GM23338 (cell line): Measurements from ENCODE around the gene KPNA2. TPM values are rescaled to one million over a fixed set of nuclear protein-coding genes. Genes with fewer than 3 reads are reported as not detected.

Experiments used
- ATAC-seq: fragments of 200-7000 bp; cut with Tn5 transposase; 3 replicates; pipeline ENCODE4 v1.9.1; 2020
- DNase-seq: peaks from one replicate; pipeline ENCODE4 v3.0.0-alpha.2; 2015; ENCODE audit warnings: low spot score
- H2AFZ ChIP-seq: fragments of 200-600 bp; sonication (generic); 2 replicates; pipeline ENCODE4 v1.8.0; 2016; ENCODE audit warnings: antibody characterized with exemption, mild to moderate bottlenecking, moderate library complexity
- H3F3A ChIP-seq: fragments of 200-600 bp; sonication (generic); replicated peaks from 2 replicates; pipeline ENCODE4 v1.8.0; 2017; ENCODE audit warnings: antibody characterized with exemption, mixed run types, low read depth
- H3K27ac ChIP-seq: fragments of 200-600 bp; sonication (generic); 2 replicates; pipeline ENCODE4 v1.6.1; 2016; ENCODE audit warnings: low read depth
- H3K27me3 ChIP-seq: fragments of 200-600 bp; sonication (generic); 2 replicates; pipeline ENCODE4 v1.8.0; 2016; ENCODE audit warnings: mild to moderate bottlenecking, mixed run types, moderate library complexity; ENCODE audit not compliant: insufficient read depth
- H3K36me3 ChIP-seq: fragments of 200-600 bp; sonication (generic); 2 replicates; pipeline ENCODE4 v1.8.0; 2016; ENCODE audit warnings: mild to moderate bottlenecking; ENCODE audit not compliant: insufficient read depth
- H3K4me1 ChIP-seq: fragments of 200-600 bp; sonication (generic); 2 replicates; pipeline ENCODE4 v1.8.0; 2016; ENCODE audit warnings: mild to moderate bottlenecking, moderate library complexity; ENCODE audit not compliant: insufficient read depth
- H3K4me2 ChIP-seq: fragments of 200-600 bp; sonication (generic); 2 replicates; pipeline ENCODE4 v1.7.1; 2017; ENCODE audit warnings: mixed run types
- H3K4me3 ChIP-seq: fragments of 200-600 bp; sonication (generic); 2 replicates; pipeline ENCODE4 v1.6.1; 2016; ENCODE audit warnings: mixed run types
- H3K79me2 ChIP-seq: fragments of 200-600 bp; sonication (generic); replicated peaks from 2 replicates; pipeline ENCODE4 v1.8.0; 2017; ENCODE audit warnings: mild to moderate bottlenecking; ENCODE audit not compliant: insufficient read depth
- H3K9me2 ChIP-seq: fragments of 200-600 bp; sonication (generic); 2 replicates; pipeline ENCODE4 v1.8.0; 2017; ENCODE audit not compliant: insufficient read depth
- H4K20me1 ChIP-seq: fragments of 200-600 bp; sonication (generic); replicated peaks from 2 replicates; pipeline ENCODE4 v1.8.0; 2017; ENCODE audit warnings: mild to moderate bottlenecking; ENCODE audit not compliant: insufficient read depth
- H3K27ac Mint-ChIP-seq: 2 replicates; pipeline ENCODE4 v1.8.0; 2020; ENCODE audit warnings: inconsistent platforms, mild to moderate bottlenecking, moderate library complexity, mixed read lengths
- H3K27me3 Mint-ChIP-seq: 3 replicates; pipeline ENCODE4 v1.8.0; 2022; ENCODE audit warnings: low read depth, mild to moderate bottlenecking, moderate library complexity, mixed read lengths, inconsistent platforms; ENCODE audit not compliant: insufficient read depth, poor library complexity
- H3K36me3 Mint-ChIP-seq: 3 replicates; pipeline ENCODE4 v1.8.0; 2021; ENCODE audit warnings: low read depth, mild to moderate bottlenecking, inconsistent platforms, moderate library complexity, mixed read lengths
- H3K4me1 Mint-ChIP-seq: 3 replicates; pipeline ENCODE4 v1.8.0; 2020; ENCODE audit warnings: mild to moderate bottlenecking, inconsistent platforms, mixed read lengths
- H3K4me3 Mint-ChIP-seq: 3 replicates; pipeline ENCODE4 v1.8.0; 2021; ENCODE audit warnings: moderate library complexity, mild to moderate bottlenecking, inconsistent platforms, mixed read lengths
- H3K9me3 Mint-ChIP-seq: 3 replicates; pipeline ENCODE4 v1.8.0; 2020; ENCODE audit warnings: moderate library complexity, mild to moderate bottlenecking, inconsistent platforms, mixed read lengths
- ETS1 ChIP-seq: IDR thresholded peaks from 2 replicates; pipeline ENCODE4 v1.6.1; 2016; ENCODE audit warnings: antibody characterized with exemption
- EZH2phosphoT487 ChIP-seq: fragments of 200-600 bp; sonication (generic); IDR thresholded peaks from one replicate; pipeline ENCODE4 v1.8.1; 2018; ENCODE audit warnings: antibody characterized with exemption; ENCODE audit not compliant: unreplicated experiment
- JUNB ChIP-seq: IDR thresholded peaks from one replicate; pipeline ENCODE4 v1.6.1; 2016; ENCODE audit warnings: antibody characterized with exemption; ENCODE audit not compliant: unreplicated experiment
- NANOG ChIP-seq: IDR thresholded peaks from 2 replicates; pipeline ENCODE4 v1.6.1; 2016; ENCODE audit warnings: antibody characterized with exemption, borderline replicate concordance
- POLR2AphosphoS5 ChIP-seq: IDR thresholded peaks from 2 replicates; pipeline ENCODE4 v1.6.1; 2016; ENCODE audit warnings: antibody characterized with exemption, low read depth
- STAT1 ChIP-seq: IDR thresholded peaks from one replicate; pipeline ENCODE4 v1.6.1; 2016; ENCODE audit warnings: antibody characterized with exemption; ENCODE audit not compliant: unreplicated experiment
- ZNF114 ChIP-seq: fragments of 250-450 bp; sonication (Bioruptor Pico); IDR thresholded peaks from 2 replicates; pipeline ENCODE4 v1.5.0; 2020; ENCODE audit warnings: mild to moderate bottlenecking, moderate library complexity
- ZNF331 ChIP-seq: fragments of 250-450 bp; sonication (Bioruptor Pico); IDR thresholded peaks from 2 replicates; pipeline ENCODE4 v1.5.0; 2020; ENCODE audit warnings: low read depth, mild to moderate bottlenecking, moderate library complexity
- polyA plus RNA-seq: library from polyadenylated mRNA; unstranded; fragments of >200 nt; fragmentation: Nextera tagmentation; extraction: Ambion mirVana; gene quantifications from 2 replicates; pipeline ENCODE4 v1.2.1, GENCODE V29; 2016
- total RNA-seq: library from RNA; depleted of rRNA; stranded (reverse); fragments of >200 nt; shearing (Covaris generic); gene quantifications from 2 replicates; pipeline ENCODE4 v1.2.3, GENCODE V29; 2014
- TF ChIP-seq, protein P1 (sequence below), 2 experiments: fragments of 200-600 bp in 1 of 2; sonication (generic) in 1 of 2; conservative IDR thresholded peaks; 2 replicates each; pipeline versions ENCODE4 v1.5.1 to v1.6.1; 2016 to 2017; ENCODE audit warnings: antibody characterized with exemption in 2 of 2, low read depth in 2 of 2, mild to moderate bottlenecking in 2 of 2, moderate library complexity in 1 of 2
- TF ChIP-seq, protein P2 (sequence below): fragments of 250-450 bp; sonication (Bioruptor Pico); IDR thresholded peaks from 2 replicates; pipeline ENCODE4 v1.5.0; 2020; ENCODE audit warnings: mild to moderate bottlenecking, moderate library complexity
- TF ChIP-seq, protein P3 (sequence below): IDR thresholded peaks from one replicate; pipeline ENCODE4 v1.6.1; 2018; ENCODE audit warnings: antibody characterized with exemption; ENCODE audit not compliant: unreplicated experiment

The KPNA2 gene
- total and polyA plus RNA-seq, 2 experiments from 2014 or later = 375 to 442 TPM

GRCh38 chr17:68006797-68007196, 28.7 kb upstream of the KPNA2 start:
- no peak for DNase-seq

More at GRCh38 chr17:68006797-68007196, 28.7 kb upstream of the KPNA2 start:
- Histone ChIP-seq H3K27me3 (no peaks in the 10 kb centered on the region), H3K4me1 (no peaks in the 10 kb centered on the region), H3K9me2 (no peaks in the 10 kb centered on the region), H3K79me2 (no peaks in the 10 kb centered on the region), H3K36me3 (no peaks in the 10 kb centered on the region), H3K27ac (no peak overlapping the region), H2AFZ (no peak overlapping the region), H3K4me3 (no peak overlapping the region), H4K20me1 (no peaks in the 10 kb centered on the region), H3F3A (no peaks in the 10 kb centered on the region), H3K4me2 (no peak overlapping the region)
- Mint-ChIP-seq H3K4me3 (no peak overlapping the region), H3K9me3 (no peaks in the 10 kb centered on the region; the same call in 2 of the 3 replicates), H3K27ac (no peak overlapping the region), H3K4me1 (0 out of 3 replicates have a peak, but pooled peaks cover 3% of the 10 kb centered on the region), H3K36me3 (no peaks in the 10 kb centered on the region; the same call in 2 of the 3 replicates), H3K27me3 (peaks cover 9% of the 10 kb centered on the region)
- no peak for TF ChIP-seq POLR2AphosphoS5
- TF ChIP-seq, protein P1, sequence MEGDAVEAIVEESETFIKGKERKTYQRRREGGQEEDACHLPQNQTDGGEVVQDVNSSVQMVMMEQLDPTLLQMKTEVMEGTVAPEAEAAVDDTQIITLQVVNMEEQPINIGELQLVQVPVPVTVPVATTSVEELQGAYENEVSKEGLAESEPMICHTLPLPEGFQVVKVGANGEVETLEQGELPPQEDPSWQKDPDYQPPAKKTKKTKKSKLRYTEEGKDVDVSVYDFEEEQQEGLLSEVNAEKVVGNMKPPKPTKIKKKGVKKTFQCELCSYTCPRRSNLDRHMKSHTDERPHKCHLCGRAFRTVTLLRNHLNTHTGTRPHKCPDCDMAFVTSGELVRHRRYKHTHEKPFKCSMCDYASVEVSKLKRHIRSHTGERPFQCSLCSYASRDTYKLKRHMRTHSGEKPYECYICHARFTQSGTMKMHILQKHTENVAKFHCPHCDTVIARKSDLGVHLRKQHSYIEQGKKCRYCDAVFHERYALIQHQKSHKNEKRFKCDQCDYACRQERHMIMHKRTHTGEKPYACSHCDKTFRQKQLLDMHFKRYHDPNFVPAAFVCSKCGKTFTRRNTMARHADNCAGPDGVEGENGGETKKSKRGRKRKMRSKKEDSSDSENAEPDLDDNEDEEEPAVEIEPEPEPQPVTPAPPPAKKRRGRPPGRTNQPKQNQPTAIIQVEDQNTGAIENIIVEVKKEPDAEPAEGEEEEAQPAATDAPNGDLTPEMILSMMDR (conservative IDR thresholded peaks at IDR 0.05; ENCODE audit: low read depth in 2 of 2) = no peak
- TF ChIP-seq NANOG = no peak
- no peak for TF ChIP-seq STAT1
- TF ChIP-seq JUNB = no peak
- TF ChIP-seq ETS1 = no peak
- no peak for TF ChIP-seq ZNF114 (CRISPR knock-in tag)
- TF ChIP-seq, protein P2, sequence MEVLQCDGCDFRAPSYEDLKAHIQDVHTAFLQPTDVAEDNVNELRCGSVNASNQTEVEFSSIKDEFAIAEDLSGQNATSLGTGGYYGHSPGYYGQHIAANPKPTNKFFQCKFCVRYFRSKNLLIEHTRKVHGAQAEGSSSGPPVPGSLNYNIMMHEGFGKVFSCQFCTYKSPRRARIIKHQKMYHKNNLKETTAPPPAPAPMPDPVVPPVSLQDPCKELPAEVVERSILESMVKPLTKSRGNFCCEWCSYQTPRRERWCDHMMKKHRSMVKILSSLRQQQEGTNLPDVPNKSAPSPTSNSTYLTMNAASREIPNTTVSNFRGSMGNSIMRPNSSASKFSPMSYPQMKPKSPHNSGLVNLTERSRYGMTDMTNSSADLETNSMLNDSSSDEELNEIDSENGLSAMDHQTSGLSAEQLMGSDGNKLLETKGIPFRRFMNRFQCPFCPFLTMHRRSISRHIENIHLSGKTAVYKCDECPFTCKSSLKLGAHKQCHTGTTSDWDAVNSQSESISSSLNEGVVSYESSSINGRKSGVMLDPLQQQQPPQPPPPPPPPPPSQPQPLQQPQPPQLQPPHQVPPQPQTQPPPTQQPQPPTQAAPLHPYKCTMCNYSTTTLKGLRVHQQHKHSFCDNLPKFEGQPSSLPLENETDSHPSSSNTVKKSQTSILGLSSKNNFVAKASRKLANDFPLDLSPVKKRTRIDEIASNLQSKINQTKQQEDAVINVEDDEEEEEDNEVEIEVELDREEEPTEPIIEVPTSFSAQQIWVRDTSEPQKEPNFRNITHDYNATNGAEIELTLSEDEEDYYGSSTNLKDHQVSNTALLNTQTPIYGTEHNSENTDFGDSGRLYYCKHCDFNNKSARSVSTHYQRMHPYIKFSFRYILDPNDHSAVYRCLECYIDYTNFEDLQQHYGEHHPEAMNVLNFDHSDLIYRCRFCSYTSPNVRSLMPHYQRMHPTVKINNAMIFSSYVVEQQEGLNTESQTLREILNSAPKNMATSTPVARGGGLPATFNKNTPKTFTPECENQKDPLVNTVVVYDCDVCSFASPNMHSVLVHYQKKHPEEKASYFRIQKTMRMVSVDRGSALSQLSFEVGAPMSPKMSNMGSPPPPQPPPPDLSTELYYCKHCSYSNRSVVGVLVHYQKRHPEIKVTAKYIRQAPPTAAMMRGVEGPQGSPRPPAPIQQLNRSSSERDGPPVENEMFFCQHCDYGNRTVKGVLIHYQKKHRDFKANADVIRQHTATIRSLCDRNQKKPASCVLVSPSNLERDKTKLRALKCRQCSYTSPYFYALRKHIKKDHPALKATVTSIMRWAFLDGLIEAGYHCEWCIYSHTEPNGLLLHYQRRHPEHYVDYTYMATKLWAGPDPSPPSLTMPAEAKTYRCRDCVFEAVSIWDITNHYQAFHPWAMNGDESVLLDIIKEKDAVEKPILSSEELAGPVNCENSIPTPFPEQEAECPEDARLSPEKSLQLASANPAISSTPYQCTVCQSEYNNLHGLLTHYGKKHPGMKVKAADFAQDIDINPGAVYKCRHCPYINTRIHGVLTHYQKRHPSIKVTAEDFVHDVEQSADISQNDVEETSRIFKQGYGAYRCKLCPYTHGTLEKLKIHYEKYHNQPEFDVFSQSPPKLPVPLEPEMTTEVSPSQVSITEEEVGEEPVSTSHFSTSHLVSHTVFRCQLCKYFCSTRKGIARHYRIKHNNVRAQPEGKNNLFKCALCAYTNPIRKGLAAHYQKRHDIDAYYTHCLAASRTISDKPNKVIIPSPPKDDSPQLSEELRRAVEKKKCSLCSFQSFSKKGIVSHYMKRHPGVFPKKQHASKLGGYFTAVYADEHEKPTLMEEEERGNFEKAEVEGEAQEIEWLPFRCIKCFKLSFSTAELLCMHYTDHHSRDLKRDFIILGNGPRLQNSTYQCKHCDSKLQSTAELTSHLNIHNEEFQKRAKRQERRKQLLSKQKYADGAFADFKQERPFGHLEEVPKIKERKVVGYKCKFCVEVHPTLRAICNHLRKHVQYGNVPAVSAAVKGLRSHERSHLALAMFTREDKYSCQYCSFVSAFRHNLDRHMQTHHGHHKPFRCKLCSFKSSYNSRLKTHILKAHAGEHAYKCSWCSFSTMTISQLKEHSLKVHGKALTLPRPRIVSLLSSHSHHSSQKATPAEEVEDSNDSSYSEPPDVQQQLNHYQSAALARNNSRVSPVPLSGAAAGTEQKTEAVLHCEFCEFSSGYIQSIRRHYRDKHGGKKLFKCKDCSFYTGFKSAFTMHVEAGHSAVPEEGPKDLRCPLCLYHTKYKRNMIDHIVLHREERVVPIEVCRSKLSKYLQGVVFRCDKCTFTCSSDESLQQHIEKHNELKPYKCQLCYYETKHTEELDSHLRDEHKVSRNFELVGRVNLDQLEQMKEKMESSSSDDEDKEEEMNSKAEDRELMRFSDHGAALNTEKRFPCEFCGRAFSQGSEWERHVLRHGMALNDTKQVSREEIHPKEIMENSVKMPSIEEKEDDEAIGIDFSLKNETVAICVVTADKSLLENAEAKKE (CRISPR knock-in tag) = no peak
- TF ChIP-seq ZNF331 (CRISPR knock-in tag) = no peak
- TF ChIP-seq, protein P3, sequence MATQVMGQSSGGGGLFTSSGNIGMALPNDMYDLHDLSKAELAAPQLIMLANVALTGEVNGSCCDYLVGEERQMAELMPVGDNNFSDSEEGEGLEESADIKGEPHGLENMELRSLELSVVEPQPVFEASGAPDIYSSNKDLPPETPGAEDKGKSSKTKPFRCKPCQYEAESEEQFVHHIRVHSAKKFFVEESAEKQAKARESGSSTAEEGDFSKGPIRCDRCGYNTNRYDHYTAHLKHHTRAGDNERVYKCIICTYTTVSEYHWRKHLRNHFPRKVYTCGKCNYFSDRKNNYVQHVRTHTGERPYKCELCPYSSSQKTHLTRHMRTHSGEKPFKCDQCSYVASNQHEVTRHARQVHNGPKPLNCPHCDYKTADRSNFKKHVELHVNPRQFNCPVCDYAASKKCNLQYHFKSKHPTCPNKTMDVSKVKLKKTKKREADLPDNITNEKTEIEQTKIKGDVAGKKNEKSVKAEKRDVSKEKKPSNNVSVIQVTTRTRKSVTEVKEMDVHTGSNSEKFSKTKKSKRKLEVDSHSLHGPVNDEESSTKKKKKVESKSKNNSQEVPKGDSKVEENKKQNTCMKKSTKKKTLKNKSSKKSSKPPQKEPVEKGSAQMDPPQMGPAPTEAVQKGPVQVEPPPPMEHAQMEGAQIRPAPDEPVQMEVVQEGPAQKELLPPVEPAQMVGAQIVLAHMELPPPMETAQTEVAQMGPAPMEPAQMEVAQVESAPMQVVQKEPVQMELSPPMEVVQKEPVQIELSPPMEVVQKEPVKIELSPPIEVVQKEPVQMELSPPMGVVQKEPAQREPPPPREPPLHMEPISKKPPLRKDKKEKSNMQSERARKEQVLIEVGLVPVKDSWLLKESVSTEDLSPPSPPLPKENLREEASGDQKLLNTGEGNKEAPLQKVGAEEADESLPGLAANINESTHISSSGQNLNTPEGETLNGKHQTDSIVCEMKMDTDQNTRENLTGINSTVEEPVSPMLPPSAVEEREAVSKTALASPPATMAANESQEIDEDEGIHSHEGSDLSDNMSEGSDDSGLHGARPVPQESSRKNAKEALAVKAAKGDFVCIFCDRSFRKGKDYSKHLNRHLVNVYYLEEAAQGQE = no peak
- TF ChIP-seq EZH2phosphoT487 = no peak
- no peak for ATAC-seq
